Measurements from ENCODE around the gene RAB29.

- TF ChIP-seq YY1 (IDR thresholded peaks at IDR 0.05; ENCODE audit: insufficient read depth, insufficient read length) (no peak), ZNF274 (IDR thresholded peaks at IDR 0.05; ENCODE audit: low read depth, low read length) (no peak), SUZ12 (IDR thresholded peaks at IDR 0.05; ENCODE audit: extremely low read depth, insufficient read depth, insufficient read length) (no peak)
Measured at GRCh38 chr1:205797168-205797567, 21.9 kb upstream of the RAB29 start.
